NCI-H345 treated with DMSO at 0.1 percent for 48 hours (cell line): ENCODE measurements around the gene CDC42BPB.

Experiments used
- DNase-seq: peaks from one replicate; lab custom pipeline; 2025; ENCODE audit not compliant: unreplicated experiment; lab: John Stamatoyannopoulos, UW

The CDC42BPB gene

GRCh38 chr14:102971314-102971713, 86.0 kb downstream of the CDC42BPB start:
- DNase-seq: no peak

- no peak for DNase-seq
Measured at GRCh38 chr14:102970496-102970895, 86.9 kb downstream of the CDC42BPB start.

DNA sequence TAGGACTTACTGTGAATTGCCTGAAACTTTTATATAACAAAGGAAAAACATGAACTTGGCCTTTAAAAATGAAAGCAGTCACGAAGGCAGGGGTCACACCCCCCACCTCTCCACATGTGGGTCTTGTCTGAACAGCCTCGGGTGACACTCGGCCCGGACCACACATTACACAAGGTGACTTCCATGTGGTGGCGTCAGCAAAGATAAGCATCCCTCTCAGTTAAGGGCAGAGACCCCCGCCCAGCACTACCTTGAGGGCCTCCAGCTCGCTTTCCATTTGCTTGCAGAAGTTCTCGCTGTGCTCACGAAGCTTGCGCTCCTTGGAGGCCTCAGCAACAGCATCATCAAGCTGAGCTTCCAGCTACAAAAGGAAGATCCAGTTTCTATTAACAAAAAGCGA, 87.4 kb downstream of the CDC42BPB start:
- DNase-seq: no peak

GRCh38 chr14:102969060-102969791, 88.1 kb downstream of the CDC42BPB start:
- DNase-seq: no peak

DNA sequence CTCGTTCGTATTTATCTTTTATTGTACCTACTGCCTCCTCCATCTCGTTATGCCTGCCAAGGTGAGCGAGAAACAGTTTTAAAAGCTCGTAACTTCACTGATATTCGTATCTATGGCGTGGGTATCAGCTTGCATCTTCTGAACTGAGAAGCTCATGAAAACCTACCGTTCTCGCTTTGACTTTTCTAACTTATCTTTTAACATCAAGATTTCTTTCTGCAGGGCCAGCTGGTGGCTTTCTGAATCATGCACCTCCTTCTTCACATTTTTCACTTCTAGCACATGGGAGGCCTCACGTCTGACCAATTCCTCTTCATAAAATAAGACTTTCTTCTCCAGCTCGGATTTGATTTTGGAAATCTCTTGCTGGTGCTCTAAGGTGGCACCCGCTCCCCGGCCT, 89.0 kb downstream of the CDC42BPB start:
- no peak for DNase-seq

GRCh38 chr14:102967506-102967795, 89.9 kb downstream of the CDC42BPB start:
- no peak for DNase-seq

- no peak for DNase-seq
Measured at GRCh38 chr14:102966681-102967505, 90.5 kb downstream of the CDC42BPB start.

DNA sequence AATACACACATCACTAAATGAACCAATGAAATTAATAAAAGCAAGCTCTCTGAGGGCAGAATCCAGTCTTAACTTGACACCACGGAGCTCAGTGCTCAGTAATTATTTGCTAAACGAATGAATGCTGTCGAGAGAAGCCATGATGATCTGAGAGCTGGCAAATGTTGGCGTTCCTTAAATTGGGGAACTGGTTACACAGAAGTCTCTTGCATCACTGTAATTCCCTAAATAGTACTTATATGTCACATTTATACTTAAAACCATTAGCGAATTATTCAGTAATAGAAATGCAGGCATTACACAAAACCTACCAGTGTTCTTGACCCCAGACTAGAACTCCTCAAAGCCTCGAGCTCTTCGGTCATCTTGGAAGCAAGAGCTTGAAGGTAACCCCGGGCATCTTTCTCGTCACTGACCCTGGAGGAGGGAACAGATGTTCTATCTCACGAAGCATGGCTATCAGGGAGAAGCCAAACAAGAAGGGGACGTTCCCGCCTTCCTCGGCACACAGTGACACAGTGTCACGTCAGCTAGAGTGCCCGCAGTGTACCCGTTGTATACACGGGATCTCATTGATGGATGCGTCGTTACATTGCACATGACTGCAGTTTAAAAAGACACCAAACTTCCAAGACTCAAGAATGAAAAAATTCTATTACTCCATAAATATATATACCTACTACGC, 91.2 kb downstream of the CDC42BPB start:
- DNase-seq: no peak

GRCh38 chr14:102965282-102965681, 92.1 kb downstream of the CDC42BPB start:
- DNase-seq: no peak

- DNase-seq: no peak
Measured at GRCh38 chr14:102964152-102964730, 93.1 kb downstream of the CDC42BPB start.

GRCh38 chr14:102962111-102962627, 95.2 kb downstream of the CDC42BPB start:
- DNase-seq: no peak

DNA sequence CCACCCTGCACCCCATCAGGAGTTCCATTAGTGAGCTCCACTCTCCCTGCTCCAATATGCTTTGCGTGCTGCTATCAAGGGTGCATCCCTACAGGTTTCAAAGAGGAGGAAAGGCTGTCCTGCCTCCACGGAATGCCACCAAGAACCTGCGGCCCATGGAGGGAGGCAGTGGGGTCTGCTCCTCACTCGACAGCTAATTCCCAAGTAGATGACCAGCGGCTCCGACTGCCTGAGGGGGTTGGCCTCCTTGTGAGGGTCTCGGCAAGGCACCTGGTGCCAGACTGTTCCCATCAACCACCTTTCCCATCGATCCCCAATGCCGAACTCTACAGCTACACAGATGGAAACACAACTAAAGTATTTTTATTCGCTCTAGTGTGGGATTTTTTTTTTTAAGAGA, 98.9 kb downstream of the CDC42BPB start:
- no peak for DNase-seq

DNA sequence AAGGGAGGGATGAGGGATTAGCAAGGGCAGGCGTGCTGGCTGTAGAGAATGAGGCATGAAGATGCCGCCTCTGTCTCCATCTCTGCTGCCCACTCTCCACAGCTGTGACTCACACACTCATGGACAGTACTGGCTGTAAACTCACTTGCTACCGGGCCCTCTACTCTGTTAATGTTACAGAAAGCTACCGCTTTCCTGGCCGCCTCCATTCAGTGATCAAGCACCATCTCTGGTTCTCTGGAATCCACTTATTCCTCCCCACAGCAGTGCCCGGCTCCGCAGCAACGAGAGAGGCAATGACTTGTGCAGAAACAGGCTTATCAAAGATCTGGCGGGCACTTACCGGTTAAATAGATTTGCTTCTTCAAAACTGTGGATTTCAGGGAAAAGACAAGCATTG, 100.1 kb downstream of the CDC42BPB start:
- no peak for DNase-seq

DNA sequence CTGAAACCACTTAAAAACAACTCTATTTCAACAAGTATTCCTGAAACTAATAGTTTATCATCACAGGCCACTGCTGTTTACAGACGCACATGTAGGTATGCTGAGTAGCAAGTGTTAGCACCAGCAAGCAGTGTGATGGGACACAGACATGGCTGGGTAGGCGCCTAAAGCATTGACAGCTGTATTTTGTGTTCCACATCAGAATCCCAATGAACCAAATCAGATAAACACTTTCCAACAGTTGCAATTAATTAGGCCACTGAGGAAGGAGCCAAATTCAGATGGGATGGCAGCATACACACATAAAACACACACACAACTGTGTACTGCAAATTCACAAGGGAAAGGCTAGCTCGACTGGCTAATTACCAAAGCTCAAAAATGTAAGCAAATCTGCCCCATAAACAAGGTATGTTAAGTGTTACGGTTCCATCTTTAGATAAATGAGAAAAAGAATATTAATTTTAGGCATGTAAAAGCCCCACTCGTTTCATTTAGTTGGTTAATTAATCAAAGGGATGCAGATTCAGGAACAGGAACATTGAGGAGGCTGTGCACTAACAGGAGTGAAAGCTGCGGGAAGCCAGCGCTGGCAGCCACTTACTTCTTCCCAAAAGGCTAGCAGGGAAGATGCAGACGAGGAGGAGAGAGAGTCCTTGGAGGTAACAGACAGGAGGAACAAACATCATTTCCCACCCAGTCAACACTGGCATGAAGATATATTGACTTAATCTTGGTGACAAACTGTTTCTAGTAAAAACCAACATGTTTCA, 101.5 kb downstream of the CDC42BPB start:
- DNase-seq: no peak

- no peak for DNase-seq
Measured at GRCh38 chr14:102954081-102954789, 103.1 kb downstream of the CDC42BPB start.

- DNase-seq: no peak
Measured at GRCh38 chr14:102953100-102953499, 104.2 kb downstream of the CDC42BPB start.

DNA sequence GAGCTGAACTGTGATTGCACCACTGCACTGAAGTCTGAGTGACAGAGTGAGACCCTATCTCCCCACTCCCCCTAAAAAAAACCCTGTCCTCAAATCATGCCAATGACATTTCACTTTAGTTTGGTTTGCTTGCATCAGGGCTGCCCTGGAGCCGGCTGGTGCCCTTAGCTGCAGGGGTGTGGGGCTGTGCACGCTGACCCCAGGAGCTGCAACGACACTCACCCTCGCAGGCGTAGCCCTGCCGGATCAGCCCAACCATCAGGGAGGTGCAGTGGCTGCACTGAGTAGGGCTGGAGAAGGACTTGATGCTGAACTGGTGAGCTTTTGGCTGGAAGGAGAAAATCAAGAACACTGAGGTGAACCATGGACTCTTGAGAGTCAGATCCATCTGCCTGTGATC, 105.1 kb downstream of the CDC42BPB start:
- DNase-seq: no peak

DNA sequence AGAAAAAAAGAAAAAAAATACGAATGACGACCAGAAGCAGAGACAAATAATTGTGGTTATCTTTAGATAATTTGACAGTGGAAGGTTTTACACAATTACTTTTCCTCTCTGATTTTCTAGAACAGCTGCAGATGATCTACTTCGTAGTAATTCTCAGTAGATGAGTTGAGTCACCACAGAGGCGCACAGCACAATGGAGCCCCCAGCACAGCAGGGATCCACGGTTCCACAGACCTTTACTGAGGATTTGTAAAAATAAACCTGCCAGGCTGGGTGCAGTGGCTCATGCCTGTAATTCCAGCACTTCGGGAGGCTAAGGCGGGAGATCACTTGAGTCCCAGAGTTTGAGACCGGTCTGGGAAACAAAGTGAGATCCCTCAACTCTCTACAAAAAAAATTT, 105.5 kb downstream of the CDC42BPB start:
- DNase-seq: no peak

GRCh38 chr14:102951034-102951433, 106.3 kb downstream of the CDC42BPB start:
- no peak for DNase-seq

GRCh38 chr14:102949801-102950451, 107.4 kb downstream of the CDC42BPB start:
- no peak for DNase-seq
